HG03066 (cell line): ENCODE data around the gene FSTL5.
A peak's percentile ranks its signal among the peaks of the same experiment; 100 is the strongest.

ENCODE experiments used
- ATAC-seq: cut with Tn5 transposase; IDR thresholded peaks from one replicate; pipeline ENCODE4 v1.9.1; 2021; ENCODE audit warnings: low read depth; ENCODE audit not compliant: unreplicated experiment

The FSTL5 gene

DNA sequence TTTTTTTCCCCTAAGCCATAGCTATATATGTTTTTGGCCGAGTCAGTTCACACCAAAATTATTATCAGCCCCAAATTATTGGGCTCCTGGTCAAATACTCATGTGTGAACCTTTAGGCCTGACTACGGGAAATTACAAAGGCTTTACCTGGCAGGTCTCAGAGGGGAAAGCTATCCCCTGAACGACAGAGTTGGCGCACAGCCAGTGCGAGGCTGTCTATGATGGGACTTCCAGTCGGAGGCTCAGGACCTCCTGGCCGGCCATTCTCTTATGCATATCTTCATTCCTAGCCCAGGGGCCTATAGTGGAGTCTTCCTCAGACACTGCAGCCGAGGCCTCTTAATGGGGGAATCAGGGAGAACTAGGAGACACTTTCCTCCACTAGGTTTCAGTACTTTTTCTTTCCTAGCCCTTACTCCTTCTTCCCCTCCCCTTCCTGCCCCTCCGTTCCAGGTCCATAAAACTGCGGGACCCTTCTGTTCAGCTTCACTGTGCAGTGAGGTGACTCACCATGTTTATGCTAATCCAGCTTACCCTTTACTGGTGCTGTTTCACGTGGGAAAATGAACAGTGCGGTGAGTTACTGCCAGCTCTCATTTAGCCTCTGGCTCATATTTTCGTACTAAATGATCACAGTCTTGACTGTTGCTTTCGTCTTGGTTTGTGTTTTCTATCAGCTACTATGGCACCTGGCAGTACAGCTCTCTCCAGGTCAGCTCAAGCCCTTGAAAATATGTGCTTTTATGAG is 533.9 kb downstream of the FSTL5 start:
- no peak for ATAC-seq

DNA sequence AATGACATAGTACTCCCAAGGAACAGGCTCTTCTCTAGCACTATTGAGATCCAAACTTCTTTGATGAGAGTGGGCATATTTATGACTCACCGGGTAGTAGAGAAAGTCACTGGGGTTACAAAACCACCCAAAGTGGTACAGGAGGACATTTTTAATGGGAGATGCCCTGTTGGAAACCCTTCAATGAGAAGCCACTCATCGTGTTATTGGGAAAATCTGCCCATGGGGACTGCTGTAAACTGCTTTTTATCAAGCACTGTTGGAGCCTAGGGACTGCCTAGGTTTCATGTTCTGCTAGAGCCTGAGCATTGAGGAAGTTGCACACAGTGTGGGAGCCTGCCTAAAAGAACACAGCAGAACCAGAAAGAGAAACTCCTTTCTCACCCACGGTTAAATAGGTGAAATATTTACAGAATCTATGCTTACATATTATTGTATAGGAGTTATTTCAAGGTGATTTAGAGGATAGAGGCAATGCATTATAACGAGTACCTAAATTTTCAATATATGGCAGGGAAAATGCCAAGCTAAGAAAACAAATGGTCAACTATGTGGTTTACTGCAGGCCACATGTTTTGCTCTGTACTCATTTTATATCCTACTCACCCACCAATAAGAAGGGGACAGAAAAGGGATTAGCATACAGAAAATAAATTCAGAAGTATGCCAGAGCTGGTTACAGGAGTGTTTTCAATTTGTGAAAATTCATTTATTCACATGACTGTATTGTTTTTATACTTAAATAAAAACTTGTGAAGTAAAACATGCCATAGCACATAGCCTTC is 559.1 kb downstream of the FSTL5 start:
- peak; percentile 85 for ATAC-seq

DNA sequence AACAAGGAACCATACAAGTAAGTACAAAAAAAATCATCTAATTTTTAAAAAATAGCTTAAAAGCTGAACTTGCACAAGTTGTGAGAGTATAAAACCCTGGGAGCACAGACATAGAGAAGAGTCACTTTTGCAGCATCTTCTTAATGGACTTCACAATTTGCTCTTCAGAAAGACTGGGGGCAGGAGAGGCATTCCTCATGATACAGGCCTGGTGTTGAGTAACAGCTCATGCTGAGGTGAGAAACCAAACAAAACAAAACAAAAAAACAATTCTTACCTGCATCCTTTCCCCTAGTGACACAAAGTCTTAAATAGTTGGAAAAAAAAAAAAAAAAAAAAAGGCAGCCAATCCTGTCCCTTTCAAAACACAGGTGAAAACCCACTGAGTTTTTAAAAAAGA is 562.8 kb downstream of the FSTL5 start:
- no peak for ATAC-seq

GRCh38 chr4:161595230-161595771 is 568.5 kb downstream of the FSTL5 start:
- no peak for ATAC-seq

- ATAC-seq, result no peak
These were observed 578.8 kb downstream of the FSTL5 start for GRCh38 chr4:161585011-161585410.

- ATAC-seq, result no peak
These were observed 580.3 kb downstream of the FSTL5 start for GRCh38 chr4:161583549-161583948.

GRCh38 chr4:161581262-161582230 is 582.3 kb downstream of the FSTL5 start:
- ATAC-seq, result peak; percentile 56

DNA sequence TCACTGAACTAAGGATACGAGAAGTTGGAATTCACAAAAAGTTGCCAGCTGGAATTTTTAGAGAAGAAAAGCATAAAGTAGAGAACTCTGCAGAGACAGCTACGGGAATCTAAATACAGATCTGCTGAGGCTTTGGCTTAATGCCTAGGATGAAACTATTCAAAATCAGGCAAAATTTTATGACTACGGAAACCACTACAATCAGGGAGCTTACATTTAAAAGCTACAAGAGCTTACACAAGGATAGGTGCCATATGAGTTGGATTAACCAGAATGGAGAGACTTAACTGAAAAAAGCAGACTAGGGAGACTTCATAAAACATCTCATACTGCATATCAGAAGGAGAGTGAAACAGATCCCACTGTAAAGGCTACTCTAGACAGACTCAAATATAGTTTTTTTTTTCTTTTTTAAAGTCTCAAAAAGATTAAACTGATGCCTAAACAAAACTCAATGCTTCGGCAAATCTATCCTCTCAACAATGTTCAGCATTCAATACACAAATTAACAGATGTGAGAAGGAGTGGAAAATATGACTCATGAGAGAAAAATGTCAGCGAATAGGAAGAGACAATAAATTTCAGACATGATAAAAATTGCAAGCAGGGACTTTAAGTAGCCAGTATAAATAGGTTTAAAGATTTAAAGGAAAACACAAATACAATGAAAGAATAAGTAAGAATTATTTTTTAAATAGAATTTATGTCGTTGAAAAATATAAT is 586.1 kb downstream of the FSTL5 start:
- no peak for ATAC-seq

DNA sequence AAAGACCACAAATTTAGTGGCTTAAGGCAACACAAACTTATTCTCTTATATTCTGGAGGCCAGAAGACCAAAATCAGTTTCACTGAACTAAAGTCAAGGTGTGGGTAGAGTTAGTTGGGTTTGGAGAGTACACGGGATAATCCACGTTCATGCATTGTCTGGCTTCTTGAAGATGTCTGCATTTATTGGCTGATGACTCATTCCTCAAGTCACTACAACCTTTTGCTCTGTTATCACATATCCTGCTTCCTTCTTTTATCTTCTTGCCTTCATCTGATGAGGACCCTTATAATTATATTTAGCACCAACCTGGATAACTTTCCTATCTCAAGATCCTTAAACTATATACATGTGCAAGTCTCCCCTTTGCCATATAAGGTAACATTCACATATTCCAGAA is 590.0 kb downstream of the FSTL5 start:
- ATAC-seq, result no peak

DNA sequence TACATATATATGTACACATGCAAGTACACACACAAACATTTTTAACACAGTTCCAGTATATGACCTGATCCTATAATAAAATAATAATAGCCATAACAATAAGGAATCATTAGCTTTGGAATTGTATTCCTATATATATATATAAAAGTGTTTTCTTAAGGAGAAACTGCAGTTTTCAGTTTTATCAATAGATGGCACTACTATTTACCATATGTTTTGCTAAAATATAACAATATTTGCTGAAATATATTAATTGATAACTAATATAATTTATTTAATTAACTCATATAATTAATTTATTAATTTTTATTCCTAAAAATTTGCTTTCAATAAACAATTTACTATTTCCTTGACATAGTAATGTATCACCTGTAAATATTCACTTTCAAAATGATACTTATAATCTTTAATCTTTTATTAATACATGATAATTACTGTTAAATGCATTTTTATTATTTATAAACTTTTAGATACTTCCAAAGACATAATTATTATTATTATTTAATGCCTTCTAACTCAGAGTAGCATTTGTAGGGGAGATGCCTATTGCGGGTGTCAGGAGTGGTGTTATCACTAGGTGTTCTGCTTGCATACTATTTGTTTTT is 599.5 kb downstream of the FSTL5 start:
- no peak for ATAC-seq

- ATAC-seq, result peak; percentile 81
These were observed 607.8 kb downstream of the FSTL5 start for GRCh38 chr4:161555689-161556660.

DNA sequence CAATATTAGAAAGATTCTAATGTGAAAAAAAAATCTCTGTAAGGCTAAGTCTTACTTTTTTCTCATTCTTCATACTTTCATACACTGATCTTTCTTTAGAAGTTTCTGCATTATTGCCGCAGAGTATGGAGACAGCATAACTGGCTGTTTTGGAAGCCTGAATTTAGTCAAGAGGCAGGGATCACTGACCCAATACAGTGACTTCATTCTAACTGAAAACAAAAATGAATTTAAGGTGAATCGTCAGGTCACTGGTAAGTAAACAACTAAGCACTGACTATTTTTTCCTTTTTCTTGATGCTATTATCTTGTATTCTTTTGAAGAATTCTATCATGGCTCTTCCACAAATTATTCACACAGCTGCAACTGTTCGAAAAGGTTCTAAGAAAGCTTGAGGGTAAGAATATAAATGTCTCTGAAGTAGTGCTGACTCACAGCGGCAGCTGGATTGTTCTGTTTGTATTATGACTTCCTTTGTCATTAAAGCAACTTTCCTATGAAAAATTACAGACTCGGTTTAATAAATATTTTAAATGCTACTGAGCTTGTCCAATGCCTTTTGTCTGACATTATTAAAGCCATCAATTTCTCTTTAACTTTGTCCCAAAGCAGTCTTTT is 609.3 kb downstream of the FSTL5 start:
- ATAC-seq, result no peak

GRCh38 chr4:161546902-161547301 is 616.9 kb downstream of the FSTL5 start:
- no peak for ATAC-seq

GRCh38 chr4:161540265-161540664 is 623.5 kb downstream of the FSTL5 start:
- no peak for ATAC-seq

- no peak for ATAC-seq
These were observed 624.9 kb downstream of the FSTL5 start for GRCh38 chr4:161538941-161539340.

GRCh38 chr4:161530710-161531109 is 633.1 kb downstream of the FSTL5 start:
- no peak for ATAC-seq

- ATAC-seq, result no peak
These were observed 638.7 kb downstream of the FSTL5 start for GRCh38 chr4:161525121-161525520.

DNA sequence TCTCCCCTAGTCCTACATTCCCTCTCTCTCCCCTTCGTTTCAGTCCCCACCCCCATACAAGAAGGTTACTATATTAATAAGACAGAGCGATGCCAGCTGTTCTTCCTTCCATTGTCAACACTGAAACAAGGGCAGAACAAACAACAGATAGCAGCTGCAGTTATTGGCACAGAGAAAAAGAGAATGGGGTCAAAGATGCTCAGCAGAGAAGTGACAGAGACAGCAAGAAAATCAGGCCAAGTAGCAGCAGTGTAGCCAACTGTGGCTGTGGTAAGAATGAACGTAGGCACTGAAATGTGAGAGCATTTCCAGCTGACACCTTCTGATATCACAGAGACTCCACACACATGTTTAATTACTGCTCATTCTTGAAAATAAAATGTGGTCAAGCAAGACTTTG is 641.8 kb downstream of the FSTL5 start:
- ATAC-seq, result no peak
